HG03469 (cell line): ENCODE results near the gene SPATA31D1.

ENCODE experiments used
- ATAC-seq: cut with Tn5 transposase; IDR thresholded peaks from one replicate; pipeline ENCODE4 v1.9.1; 2021; ENCODE audit warnings: mild to moderate bottlenecking, moderate library complexity, moderate number of reproducible peaks; ENCODE audit not compliant: unreplicated experiment

SPATA31D1 gene

GRCh38 chr9:82021198-82021597, 32.6 kb downstream of the SPATA31D1 start:
- ATAC-seq: no peak

GRCh38 chr9:82022121-82022520, 33.5 kb downstream of the SPATA31D1 start:
- ATAC-seq: no peak

- ATAC-seq: no peak
These were observed 36.3 kb downstream of the SPATA31D1 start for GRCh38 chr9:82024908-82025307.

- ATAC-seq: no peak
These were observed 43.1 kb downstream of the SPATA31D1 start for GRCh38 chr9:82031538-82032280.

GRCh38 chr9:82034956-82035731, 46.6 kb downstream of the SPATA31D1 start:
- no peak for ATAC-seq

GRCh38 chr9:82036086-82036485, 47.5 kb downstream of the SPATA31D1 start:
- ATAC-seq: no peak

GRCh38 chr9:82037126-82037525, 48.6 kb downstream of the SPATA31D1 start:
- ATAC-seq: no peak

- ATAC-seq: no peak
These were observed 50.3 kb downstream of the SPATA31D1 start for GRCh38 chr9:82038897-82039296.
